Measurements from ENCODE around the gene ATP8B1.

- TF ChIP-seq POLR2A (IDR thresholded peaks at IDR 0.05) = no peak
- no peak for TF ChIP-seq CTCF (IDR thresholded peaks at IDR 0.05)
These were observed 14.0 kb downstream of the ATP8B1 start for GRCh38 chr18:57789090-57789489.
